Cardiac fibroblast (primary cell): Measurements from ENCODE around the gene MAVS.
A peak's percentile ranks its signal among the peaks of the same experiment; 100 is the strongest.
"Not testable (repeated sequence)": the region's sequence is repeated elsewhere in the genome, so short reads cannot be mapped to it uniquely, and the experiment has no call there.

Experiments
- DNase-seq, 2 donors: peaks; one replicate each; pipeline versions ENCODE4 v3.0.0 to v3.0.0-alpha.2; 2010; ENCODE audit warnings: low read depth in 2 of 2
- H3K4me3 ChIP-seq, 2 donors: replicated peaks in 1 of 2; 1 replicate in 1 of 2; 2 replicates in 1 of 2; pipeline ENCODE4 v1.5.1; 2011; ENCODE audit warnings: low read depth in 2 of 2, low read length in 2 of 2, mild to moderate bottlenecking in 2 of 2, moderate library complexity in 1 of 2
- CTCF ChIP-seq: IDR thresholded peaks from one replicate; pipeline ENCODE4 v1.5.1; 2011; ENCODE audit warnings: low read depth, mild to moderate bottlenecking, low read length, inconsistent platforms

Gene MAVS

GRCh38 chr20:3836132-3836531 lies 10.5 kb upstream of the MAVS start:
- DNase-seq: no peak
- TF ChIP-seq CTCF: no peak
- H3K4me3 ChIP-seq: no peak overlapping the region

- H3K4me3 ChIP-seq: no peak overlapping the region
- peak; percentile 19 to 34 for DNase-seq
- TF ChIP-seq CTCF: no peak
These were observed 7.3 kb upstream of the MAVS start for GRCh38 chr20:3839328-3839727.

GRCh38 chr20:3840201-3840600 lies 6.4 kb upstream of the MAVS start:
- DNase-seq, H3K4me3 ChIP-seq: not testable (repeated sequence)

- TF ChIP-seq CTCF: no peak
- H3K4me3 ChIP-seq: no peak overlapping the region
- no peak for DNase-seq
These were observed 4.2 kb upstream of the MAVS start for GRCh38 chr20:3842348-3842930.

- H3K4me3 ChIP-seq: no peak overlapping the region
- DNase-seq: peak; percentile 67 to 83
- no peak for TF ChIP-seq CTCF
These were observed 3.1 kb upstream of the MAVS start for GRCh38 chr20:3843490-3843889.

GRCh38 chr20:3843990-3844619 lies 2.5 kb upstream of the MAVS start:
- H3K4me3 ChIP-seq, DNase-seq: not testable (repeated sequence)

- no peak for DNase-seq
- H3K4me3 ChIP-seq: peak overlapping the region; percentile 93
- no peak for TF ChIP-seq CTCF
These were observed 275 bp upstream of the MAVS start for GRCh38 chr20:3846378-3846739.

- TF ChIP-seq CTCF: no peak
- H3K4me3 ChIP-seq: peak overlapping the region; percentile 93
- DNase-seq: peak; percentile 23 to 33
These were observed 851 bp downstream of the MAVS start for GRCh38 chr20:3847429-3847940.
